ENCODE results near the gene THEMIS2.

THEMIS2 gene

DNA sequence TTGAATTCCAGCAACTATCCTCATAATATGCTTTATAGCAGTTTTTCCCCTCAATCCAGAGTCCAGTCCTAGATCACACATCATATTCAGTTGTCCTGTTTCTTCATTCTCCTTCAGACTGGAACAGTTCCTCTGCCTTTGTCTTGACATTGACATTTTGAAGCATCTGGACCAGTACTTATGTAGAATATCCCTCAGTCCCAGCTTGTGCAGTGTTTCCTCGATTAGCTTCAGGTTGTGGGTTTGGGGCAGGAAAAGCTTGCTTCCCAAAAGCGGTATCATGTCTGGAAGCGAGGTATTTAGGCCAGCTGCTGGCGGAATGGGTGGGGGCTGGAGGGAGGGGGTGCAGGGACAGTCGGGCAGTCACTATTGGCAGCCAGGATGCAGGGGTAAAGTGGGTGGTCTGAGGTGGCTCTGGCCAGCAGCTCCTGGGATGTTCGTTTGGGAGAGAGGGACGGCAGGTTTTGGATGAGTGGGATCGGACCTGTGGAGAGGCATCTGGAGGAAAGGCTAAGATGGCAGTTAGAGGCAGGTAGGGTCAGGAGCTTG, 6.5 kb downstream of the THEMIS2 start:
- Histone ChIP-seq H3K4me3 (replicated peaks; ENCODE audit: insufficient read depth, low read length) (no peak overlapping the region), H3K27ac (replicated peaks) (peak overlapping the region; percentile 37)
- TF ChIP-seq, protein P1, sequence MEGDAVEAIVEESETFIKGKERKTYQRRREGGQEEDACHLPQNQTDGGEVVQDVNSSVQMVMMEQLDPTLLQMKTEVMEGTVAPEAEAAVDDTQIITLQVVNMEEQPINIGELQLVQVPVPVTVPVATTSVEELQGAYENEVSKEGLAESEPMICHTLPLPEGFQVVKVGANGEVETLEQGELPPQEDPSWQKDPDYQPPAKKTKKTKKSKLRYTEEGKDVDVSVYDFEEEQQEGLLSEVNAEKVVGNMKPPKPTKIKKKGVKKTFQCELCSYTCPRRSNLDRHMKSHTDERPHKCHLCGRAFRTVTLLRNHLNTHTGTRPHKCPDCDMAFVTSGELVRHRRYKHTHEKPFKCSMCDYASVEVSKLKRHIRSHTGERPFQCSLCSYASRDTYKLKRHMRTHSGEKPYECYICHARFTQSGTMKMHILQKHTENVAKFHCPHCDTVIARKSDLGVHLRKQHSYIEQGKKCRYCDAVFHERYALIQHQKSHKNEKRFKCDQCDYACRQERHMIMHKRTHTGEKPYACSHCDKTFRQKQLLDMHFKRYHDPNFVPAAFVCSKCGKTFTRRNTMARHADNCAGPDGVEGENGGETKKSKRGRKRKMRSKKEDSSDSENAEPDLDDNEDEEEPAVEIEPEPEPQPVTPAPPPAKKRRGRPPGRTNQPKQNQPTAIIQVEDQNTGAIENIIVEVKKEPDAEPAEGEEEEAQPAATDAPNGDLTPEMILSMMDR (IDR thresholded peaks at IDR 0.05; ENCODE audit: insufficient read depth, low read length): no peak
- TF ChIP-seq REST (IDR thresholded peaks at IDR 0.05; ENCODE audit: insufficient replicate concordance, low read depth) (no peak), GABPA (IDR thresholded peaks at IDR 0.05; ENCODE audit: low read depth) (no peak), POLR2AphosphoS5 (IDR thresholded peaks at IDR 0.05; ENCODE audit: low read depth) (no peak), SPI1 (IDR thresholded peaks at IDR 0.05; ENCODE audit: borderline replicate concordance, low read depth) (no peak)

DNA sequence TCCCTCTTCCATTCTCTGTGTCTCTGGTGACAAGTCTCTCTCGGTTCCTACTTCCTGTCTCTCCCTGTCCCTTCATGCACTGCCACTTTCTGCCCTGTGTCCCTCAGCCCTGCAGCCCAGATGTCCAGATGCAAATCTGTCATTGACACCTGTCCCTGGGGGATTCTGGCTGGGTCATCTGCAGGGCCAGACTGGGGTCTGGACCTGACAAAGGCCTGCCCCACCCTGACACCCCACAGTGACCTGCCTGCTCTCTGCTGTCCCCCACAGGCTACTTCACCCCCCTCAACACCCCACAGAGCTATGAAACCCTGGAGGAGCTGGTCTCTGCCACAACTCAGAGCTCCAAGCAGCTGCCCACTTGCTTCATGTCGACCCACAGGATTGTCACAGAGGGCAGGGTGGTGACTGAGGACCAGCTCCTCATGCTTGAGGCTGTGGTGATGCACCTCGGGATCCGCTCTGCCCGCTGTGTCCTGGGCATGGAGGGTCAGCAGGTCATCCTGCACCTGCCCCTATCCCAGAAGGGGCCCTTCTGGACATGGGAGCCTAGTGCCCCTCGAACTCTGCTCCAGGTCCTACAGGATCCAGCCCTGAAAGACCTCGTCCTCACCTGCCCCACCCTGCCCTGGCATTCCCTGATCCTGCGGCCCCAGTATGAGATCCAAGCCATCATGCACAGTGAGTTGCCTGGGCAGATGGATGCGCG, 7.2 kb downstream of the THEMIS2 start:
- DNase-seq (ENCODE audit: low read depth in 1 of 2, low spot score in 1 of 2): no peak
- Histone ChIP-seq H3K27me3 (ENCODE audit: insufficient read depth, poor library complexity, severe bottlenecking) (no peaks in the 10 kb centered on the region), H3K4me3 (replicated peaks; ENCODE audit: insufficient read depth, low read length) (no peak overlapping the region), H3K27ac (replicated peaks) (no peak overlapping the region; the same call in 1 of the 2 replicates)
- TF ChIP-seq SPI1 (IDR thresholded peaks at IDR 0.05; ENCODE audit: borderline replicate concordance, low read depth): no peak
- TF ChIP-seq REST (IDR thresholded peaks at IDR 0.05; ENCODE audit: insufficient replicate concordance, low read depth): no peak
- TF ChIP-seq, protein P1 (IDR thresholded peaks at IDR 0.05; ENCODE audit: insufficient read depth, low read length): no peak
- TF ChIP-seq POLR2AphosphoS5 (IDR thresholded peaks at IDR 0.05; ENCODE audit: low read depth): no peak
- TF ChIP-seq GABPA (IDR thresholded peaks at IDR 0.05; ENCODE audit: low read depth): no peak

More for the DNA sequence above, 6.5 kb downstream of the THEMIS2 start:
- no peaks in the 10 kb centered on the region for H3K27me3 ChIP-seq (ENCODE audit: insufficient read depth, poor library complexity, severe bottlenecking)
- DNase-seq (ENCODE audit: low read depth in 1 of 2, low spot score in 1 of 2): no peak

DNA sequence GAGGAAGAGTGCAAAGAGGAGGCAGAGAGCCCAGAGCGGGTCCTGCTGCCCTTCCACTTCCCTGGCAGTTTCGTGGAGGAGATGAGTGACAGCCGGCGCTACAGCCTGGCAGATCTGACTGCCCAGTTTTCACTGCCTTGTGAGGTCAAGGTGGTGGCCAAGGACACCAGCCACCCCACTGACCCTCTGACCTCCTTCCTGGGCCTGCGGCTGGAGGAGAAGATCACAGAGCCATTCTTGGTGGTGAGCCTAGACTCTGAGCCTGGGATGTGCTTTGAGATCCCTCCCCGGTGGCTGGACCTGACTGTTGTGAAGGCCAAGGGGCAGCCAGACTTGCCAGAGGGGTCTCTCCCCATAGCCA, 10.2 kb downstream of the THEMIS2 start:
- no peaks in the 10 kb centered on the region for H3K27me3 ChIP-seq (ENCODE audit: insufficient read depth, poor library complexity, severe bottlenecking)
- H3K4me3 ChIP-seq (replicated peaks; ENCODE audit: insufficient read depth, low read length): no peak overlapping the region
- TF ChIP-seq GABPA (IDR thresholded peaks at IDR 0.05; ENCODE audit: low read depth): no peak
- TF ChIP-seq POLR2AphosphoS5 (IDR thresholded peaks at IDR 0.05; ENCODE audit: low read depth): no peak
- TF ChIP-seq REST (IDR thresholded peaks at IDR 0.05; ENCODE audit: insufficient replicate concordance, low read depth): no peak
- TF ChIP-seq, protein P1 (IDR thresholded peaks at IDR 0.05; ENCODE audit: insufficient read depth, low read length): no peak
- no peak for TF ChIP-seq SPI1 (IDR thresholded peaks at IDR 0.05; ENCODE audit: borderline replicate concordance, low read depth)
- DNase-seq (ENCODE audit: low read depth in 1 of 2, low spot score in 1 of 2): no peak
- H3K27ac ChIP-seq (replicated peaks): peak overlapping the region; percentile 96

Measured in HL-60 (cell line).